Germinal center (tissue), 1 donor: ENCODE measurements around the gene PLEKHH2.
"Not testable (repeated sequence)": the region's sequence is repeated elsewhere in the genome, so short reads cannot be mapped to it uniquely, and the experiment has no call there.

ENCODE experiments used
- DNase-seq: peaks from one replicate; pipeline ENCODE4 v3.0.0; 2012; ENCODE audit warnings: mixed read lengths, low spot score

The PLEKHH2 gene

GRCh38 chr2:43717322-43717721, 80.3 kb downstream of the PLEKHH2 start:
- DNase-seq, result no peak

- no peak for DNase-seq
Observed at GRCh38 chr2:43718530-43719124, 81.6 kb downstream of the PLEKHH2 start.

GRCh38 chr2:43724728-43725526, 87.9 kb downstream of the PLEKHH2 start:
- no peak for DNase-seq

DNA sequence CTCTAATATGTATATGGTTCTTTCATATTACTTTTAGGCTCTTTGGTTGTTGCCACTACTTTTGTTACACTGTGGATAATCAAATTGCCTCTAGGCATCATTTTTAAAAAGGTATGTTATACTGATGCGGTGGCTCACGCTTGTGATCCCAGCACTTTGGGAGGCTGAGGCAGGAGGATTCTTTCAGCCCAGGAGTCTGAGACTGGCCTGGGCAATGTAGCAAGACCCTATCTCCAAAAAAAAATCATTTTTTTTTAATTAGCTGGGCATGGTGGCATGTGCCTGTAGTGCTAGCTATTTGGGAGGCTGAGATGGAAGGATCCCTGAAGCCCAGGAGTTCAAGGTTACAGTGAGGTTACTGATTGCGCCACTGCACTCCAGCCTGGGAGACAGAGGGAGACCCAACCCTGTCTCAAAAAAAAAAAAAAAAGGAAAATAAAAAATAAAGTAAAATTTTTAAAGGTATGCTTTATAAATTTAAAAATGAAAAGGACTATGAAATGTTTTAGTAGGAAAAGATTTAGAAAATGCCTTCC, 88.7 kb downstream of the PLEKHH2 start:
- no peak for DNase-seq

- not testable (repeated sequence) for DNase-seq
Observed at GRCh38 chr2:43726961-43727633, 90.0 kb downstream of the PLEKHH2 start.

GRCh38 chr2:43727634-43728014, 90.6 kb downstream of the PLEKHH2 start:
- DNase-seq, result no peak

DNA sequence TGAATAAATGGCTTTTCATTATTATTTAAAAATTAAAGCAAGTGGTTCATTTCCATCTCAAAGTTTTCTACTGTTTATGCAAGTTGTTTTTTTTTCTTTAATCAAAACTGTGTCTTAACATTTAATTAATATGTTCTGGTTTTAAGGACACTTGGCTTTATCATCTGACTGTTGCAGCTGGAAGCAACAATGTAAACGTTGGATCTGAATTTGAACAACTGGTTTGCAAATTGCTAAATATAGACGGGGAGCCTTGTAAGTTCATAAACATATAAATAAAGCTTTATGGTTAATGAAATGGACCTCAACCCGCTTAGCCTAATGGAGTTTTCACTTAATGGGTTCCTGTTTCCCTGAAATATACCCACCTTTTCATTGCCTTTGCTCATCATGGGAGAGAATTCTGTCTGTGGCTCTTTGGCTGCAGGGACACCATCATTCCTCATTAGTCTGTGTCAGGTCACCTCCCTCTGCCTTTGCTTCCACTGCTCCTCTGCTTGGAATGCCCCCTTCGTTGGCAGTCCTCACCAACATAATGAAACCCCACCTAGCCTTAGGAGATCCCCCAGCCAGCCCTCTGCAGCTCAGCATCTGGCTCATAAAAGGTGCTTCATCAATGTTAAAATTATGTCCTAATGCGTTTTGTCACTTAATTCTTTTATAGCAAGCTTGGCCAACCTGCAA, 92.6 kb downstream of the PLEKHH2 start:
- DNase-seq, result no peak

- no peak for DNase-seq
Observed at GRCh38 chr2:43731211-43731610, 94.2 kb downstream of the PLEKHH2 start.

DNA sequence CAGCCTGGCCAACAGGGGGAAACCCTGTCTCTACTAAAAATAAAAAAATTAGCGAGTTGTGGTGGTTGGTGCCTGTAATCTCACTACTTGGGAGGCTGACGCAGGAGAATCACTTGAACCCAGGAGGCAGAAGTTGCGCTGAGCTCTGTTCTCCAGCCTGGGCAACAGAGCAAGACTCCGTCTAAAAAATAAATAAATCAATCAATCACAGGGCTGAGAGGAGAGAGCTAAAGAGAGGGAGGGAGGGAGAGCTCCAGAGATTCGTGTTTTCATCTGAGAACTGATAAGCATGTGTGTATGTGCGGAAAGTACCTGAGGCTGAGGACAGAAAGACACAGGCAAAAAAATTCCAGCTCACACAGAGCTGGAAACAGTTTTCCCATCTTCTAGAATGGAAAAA, 99.6 kb downstream of the PLEKHH2 start:
- DNase-seq, result no peak

DNA sequence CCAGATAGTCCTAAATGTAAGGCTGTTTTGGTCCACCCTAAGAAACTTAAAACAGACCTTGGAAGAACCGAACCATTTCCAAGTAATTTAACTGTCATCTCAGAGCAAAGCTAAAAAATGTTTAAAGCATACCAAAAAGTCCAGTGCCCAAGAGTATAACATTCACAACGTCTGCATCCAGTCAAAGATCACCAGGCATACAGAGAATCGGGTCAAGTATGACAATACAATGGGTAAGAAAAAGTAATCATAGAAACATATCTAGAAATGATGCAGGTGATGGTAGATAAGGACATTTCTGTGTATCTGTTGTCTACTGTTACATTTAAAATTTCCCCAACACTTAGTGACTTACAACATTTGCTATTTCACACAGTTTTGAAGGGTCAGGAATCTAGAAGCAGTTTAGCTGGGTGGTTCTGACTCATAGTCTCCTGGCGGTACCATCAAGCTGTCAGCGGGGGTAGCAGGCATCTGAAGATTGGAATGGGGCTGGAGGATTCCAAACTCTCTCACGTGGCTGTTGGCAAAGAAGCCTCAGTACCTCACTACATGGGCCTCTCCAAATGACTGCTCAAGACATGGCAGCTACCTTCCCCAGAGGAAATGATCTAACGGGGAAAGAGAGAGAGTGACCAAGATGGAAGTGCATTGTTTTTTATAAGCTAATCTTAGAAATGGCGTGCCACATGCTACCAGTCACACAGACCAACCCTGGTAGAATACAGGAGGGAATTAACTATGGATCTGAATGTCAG, 100.2 kb downstream of the PLEKHH2 start:
- DNase-seq, result no peak

GRCh38 chr2:43737855-43738254, 100.8 kb downstream of the PLEKHH2 start:
- DNase-seq, result no peak

GRCh38 chr2:43738257-43738656, 101.2 kb downstream of the PLEKHH2 start:
- DNase-seq, result no peak

GRCh38 chr2:43743706-43744105, 106.6 kb downstream of the PLEKHH2 start:
- DNase-seq, result no peak

GRCh38 chr2:43745457-43745856, 108.4 kb downstream of the PLEKHH2 start:
- DNase-seq, result no peak

DNA sequence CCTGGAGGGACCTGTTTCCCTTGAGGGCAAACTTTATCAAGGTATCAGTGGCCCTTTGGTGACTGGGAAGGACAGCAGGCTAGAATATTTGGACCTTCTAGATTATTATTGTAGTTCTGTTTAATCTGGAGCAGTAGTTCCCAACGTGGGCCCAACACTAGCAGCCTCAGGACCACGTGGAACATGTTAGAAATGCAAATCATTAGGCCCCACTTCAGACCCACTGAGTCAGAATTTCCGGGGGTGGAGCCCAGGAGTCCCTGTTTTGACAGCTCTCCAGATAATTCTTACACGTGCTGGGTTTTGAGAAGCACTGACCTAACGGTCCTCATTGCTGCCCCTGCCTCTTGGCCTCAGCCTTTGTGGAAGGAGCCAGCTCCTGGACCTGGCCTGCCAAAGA, 111.3 kb downstream of the PLEKHH2 start:
- no peak for DNase-seq

- no peak for DNase-seq
Observed at GRCh38 chr2:43749583-43749982, 112.5 kb downstream of the PLEKHH2 start.

DNA sequence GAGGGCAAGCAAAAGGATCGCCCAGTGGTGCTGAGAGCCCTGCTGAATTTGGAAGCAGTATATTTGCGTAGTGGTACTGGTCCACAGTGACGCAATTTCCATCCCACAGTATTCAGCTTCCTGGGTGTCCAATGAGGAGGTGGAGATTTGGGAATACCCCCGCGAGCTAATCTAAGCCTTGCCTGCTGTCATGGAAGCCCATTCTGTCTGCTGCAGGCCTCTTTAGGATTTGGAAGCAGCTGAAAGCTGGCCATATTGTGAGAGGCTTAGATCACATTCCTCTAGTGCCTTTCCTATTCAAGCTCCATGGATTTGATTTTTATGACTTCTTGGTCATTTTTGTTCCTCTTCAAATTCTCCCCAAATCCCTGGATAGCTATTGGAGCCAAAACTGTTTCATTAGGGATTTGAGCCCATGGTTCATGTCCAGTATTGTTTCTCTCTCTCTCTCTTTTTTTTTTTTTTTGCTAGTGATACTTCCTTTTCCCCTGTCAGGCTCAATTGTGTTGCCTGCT, 114.5 kb downstream of the PLEKHH2 start:
- DNase-seq, result no peak

DNA sequence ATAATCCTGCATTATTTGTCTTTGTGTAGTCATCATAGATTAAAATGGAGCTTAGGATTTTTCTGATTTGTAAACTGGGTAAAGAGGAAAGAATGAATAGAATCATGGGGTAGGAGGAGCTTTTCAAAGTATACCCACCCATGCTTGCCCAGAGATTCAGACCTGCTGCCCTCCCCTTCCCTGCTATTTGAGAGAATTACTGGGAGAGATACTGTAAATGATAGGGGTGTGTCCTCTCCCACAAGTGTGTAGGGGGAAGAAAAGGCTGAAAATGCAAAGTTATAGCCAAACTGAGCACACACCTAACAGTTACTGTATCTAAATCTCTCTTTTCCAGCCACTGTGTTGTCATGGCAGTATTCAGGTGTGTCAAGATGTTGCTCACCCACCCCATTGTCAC, 115.2 kb downstream of the PLEKHH2 start:
- no peak for DNase-seq

- DNase-seq, result no peak
Observed at GRCh38 chr2:43754180-43754579, 117.1 kb downstream of the PLEKHH2 start.

GRCh38 chr2:43758739-43759138, 121.7 kb downstream of the PLEKHH2 start:
- DNase-seq, result no peak

DNA sequence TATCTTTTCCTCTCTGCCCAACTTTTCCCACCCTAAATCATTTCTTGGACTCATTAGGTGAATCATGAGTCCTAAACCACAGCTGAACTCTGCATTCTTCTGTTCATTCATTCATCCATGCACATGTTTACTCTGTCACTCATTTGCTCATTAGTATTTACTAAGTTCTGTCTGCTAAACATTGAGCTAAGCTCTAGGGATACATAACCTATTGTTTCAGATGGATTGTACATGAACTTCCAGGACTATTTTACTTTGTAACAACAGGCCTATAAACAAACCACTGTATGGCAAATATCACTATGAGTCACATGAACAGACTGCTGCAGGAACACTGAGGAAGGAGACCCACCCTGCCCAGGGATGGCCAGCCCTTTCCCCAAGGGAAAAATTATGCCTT, 122.1 kb downstream of the PLEKHH2 start:
- no peak for DNase-seq
